VCaP (cell line): Measurements from ENCODE around the gene CIDEB.

Experiments used
- H3K27ac ChIP-seq: fragments of 450-650 bp; 2 replicates; pipeline ENCODE4 v1.5.1; 2017
- CTCF ChIP-seq: fragments of 450-650 bp; conservative IDR thresholded peaks from 2 replicates; pipeline ENCODE4 v1.5.1; 2017; ENCODE audit warnings: mild to moderate bottlenecking, moderate library complexity

The CIDEB gene

GRCh38 chr14:24274101-24274543, 33.7 kb downstream of the CIDEB start:
- TF ChIP-seq CTCF = no peak
- H3K27ac ChIP-seq = no peak overlapping the region

GRCh38 chr14:24273422-24273998, 34.3 kb downstream of the CIDEB start:
- H3K27ac ChIP-seq = no peak overlapping the region

GRCh38 chr14:24272467-24272866, 35.3 kb downstream of the CIDEB start:
- TF ChIP-seq CTCF = no peak
- no peak overlapping the region for H3K27ac ChIP-seq

More at GRCh38 chr14:24273422-24273998, 34.3 kb downstream of the CIDEB start:
- TF ChIP-seq CTCF = no peak

- peak overlapping the region; percentile 93 for H3K27ac ChIP-seq
- no peak for TF ChIP-seq CTCF
Measured at GRCh38 chr14:24271834-24272263, 35.9 kb downstream of the CIDEB start.

GRCh38 chr14:24271134-24271833, 36.5 kb downstream of the CIDEB start, which contains the start of gene RABGGTA:
RABGGTA (minus strand) TSS chr14:24271597; CDS start chr14:24271115, 482 bp downstream.
- TF ChIP-seq CTCF = peak; percentile 84
- H3K27ac ChIP-seq = peak within 1 kb of the TSS; percentile 93

- no peak for TF ChIP-seq CTCF
- H3K27ac ChIP-seq = peak overlapping the region; percentile 93
Measured at GRCh38 chr14:24270537-24271133, 37.1 kb downstream of the CIDEB start.

GRCh38 chr14:24269910-24270536, 37.8 kb downstream of the CIDEB start:
- TF ChIP-seq CTCF = no peak
- no peak overlapping the region; the same call in 1 of the 2 replicates for H3K27ac ChIP-seq
